ENCODE measurements around the gene AMFR. TPM values are rescaled to one million over a fixed set of nuclear protein-coding genes. Genes with fewer than 3 reads are reported as not detected.
A peak's percentile ranks its signal among the peaks of the same experiment; 100 is the strongest.
"Not testable (repeated sequence)": the region's sequence is repeated elsewhere in the genome, so short reads cannot be mapped to it uniquely, and the experiment has no call there.

Gene AMFR
- total RNA-seq, 2 experiments from 2014 or later: 26.7 to 33.0 TPM

DNA sequence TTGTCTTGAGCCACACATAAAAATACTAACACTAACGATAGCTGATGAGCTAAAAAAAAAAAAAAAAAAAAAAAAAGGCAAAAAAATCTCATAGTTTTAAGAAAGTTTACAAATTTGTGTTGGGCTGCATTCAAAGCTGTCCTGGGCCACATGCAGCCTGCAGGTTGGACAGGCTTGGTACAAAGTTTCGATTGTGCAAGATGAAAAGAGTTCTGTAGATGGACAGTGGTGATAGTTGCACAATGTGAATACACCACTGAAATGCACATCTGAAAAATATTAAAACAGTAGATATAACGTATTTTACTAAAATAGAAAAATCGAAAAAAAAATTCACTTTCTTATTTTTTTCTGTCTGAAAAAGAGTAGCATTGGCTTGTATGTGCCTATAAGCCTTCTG is 42.9 kb downstream of the AMFR start:
- Mint-ChIP-seq H3K27me3 (ENCODE audit: low read depth) (no peaks in the 10 kb centered on the region), H3K36me3 (ENCODE audit: low read depth) (peaks cover 78% of the 10 kb centered on the region), H3K9me3 (peaks cover 29% of the 10 kb centered on the region), H3K4me3 (no peak overlapping the region), H3K27ac (no peak overlapping the region), H3K4me1 (ENCODE audit: low read depth) (no peaks in the 10 kb centered on the region)
- no peak for DNase-seq
- intact Hi-C loops (cut with micrococcal nuclease): no loop called here
- CTCF ChIA-PET: interaction anchor here (0.7 to 1.2 kb wide), 2 partner anchors 11 to 17 kb away, joined by 3 read pairs; no protein-coding TSS in a partner anchor

DNA sequence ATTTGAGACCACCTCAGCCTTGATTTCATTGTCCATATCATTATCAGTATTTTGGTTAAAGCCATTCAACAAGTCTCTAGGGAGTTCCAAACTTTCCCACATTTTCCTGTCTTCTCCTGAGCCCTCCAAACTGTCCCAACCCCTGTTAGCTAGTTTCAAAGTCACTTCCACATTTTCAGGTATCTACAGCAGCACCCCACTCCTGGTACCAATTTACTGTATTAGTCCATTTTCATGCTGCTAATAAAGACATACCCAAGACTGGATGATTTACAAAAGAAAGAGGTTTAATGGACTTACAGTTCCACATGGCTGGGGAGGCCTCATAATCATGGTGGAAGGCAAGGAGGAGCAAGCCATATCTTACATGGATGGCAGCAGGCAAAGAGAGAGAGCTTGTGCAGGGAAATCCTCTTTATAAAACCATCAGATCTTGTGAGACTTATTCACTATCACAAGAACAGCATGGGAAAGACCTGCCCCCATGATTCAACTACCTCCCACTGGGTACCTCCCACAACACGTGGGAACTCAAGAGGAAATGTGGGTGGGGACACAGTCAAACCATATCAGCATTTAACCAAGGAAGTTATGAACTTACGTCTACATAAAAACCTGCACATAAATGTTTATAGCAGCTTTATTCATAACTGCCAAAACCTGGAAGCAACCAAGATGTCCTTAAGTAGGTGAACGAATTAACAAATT is 44.4 kb downstream of the AMFR start:
- peaks cover 70% of the 10 kb centered on the region for H3K36me3 Mint-ChIP-seq (ENCODE audit: low read depth)
- CTCF ChIA-PET, DNase-seq: not testable (repeated sequence)

GRCh38 chr16:56379044-56379443 is 46.3 kb downstream of the AMFR start:
- CTCF ChIA-PET: interaction anchor here (0.9 kb wide), 1 partner anchor 225 kb away, joined by 5 read pairs; no protein-coding TSS in a partner anchor
- peaks cover 60% of the 10 kb centered on the region for H3K36me3 Mint-ChIP-seq (ENCODE audit: low read depth)
- H3K27me3 Mint-ChIP-seq (ENCODE audit: low read depth); intact Hi-C loops (cut with micrococcal nuclease); H3K4me3 Mint-ChIP-seq; H3K4me1 Mint-ChIP-seq (ENCODE audit: low read depth); DNase-seq; H3K27ac Mint-ChIP-seq: not testable (repeated sequence)
- peaks cover 29% of the 10 kb centered on the region for H3K9me3 Mint-ChIP-seq

More for the DNA sequence above, 44.4 kb downstream of the AMFR start:
- H3K27ac Mint-ChIP-seq; intact Hi-C loops (cut with micrococcal nuclease); H3K4me3 Mint-ChIP-seq; H3K4me1 Mint-ChIP-seq (ENCODE audit: low read depth); H3K27me3 Mint-ChIP-seq (ENCODE audit: low read depth): not testable (repeated sequence)
- peaks cover 29% of the 10 kb centered on the region for H3K9me3 Mint-ChIP-seq

DNA sequence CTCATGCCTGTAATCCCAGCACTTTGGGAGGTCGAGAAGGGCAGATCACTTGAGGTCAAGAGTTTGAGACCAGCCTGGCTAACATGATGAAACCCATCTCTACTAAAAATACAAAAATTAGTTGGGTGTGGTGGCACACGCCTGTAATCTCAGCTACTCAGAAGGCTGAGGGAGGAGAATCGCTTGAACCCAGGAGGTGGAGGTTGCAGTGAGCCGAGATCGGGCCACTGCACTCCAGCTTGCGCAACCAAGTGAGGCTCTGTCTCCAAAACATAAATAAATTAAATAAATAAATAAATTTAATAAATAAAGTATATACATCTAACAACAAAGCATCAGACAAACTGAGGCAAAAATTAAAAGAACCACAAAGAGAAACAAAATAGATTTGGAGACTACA is 49.6 kb downstream of the AMFR start:
- CTCF ChIA-PET; DNase-seq; H3K4me3 Mint-ChIP-seq; intact Hi-C loops (cut with micrococcal nuclease); H3K27ac Mint-ChIP-seq; H3K27me3 Mint-ChIP-seq (ENCODE audit: low read depth): not testable (repeated sequence)
- Mint-ChIP-seq H3K4me1 (ENCODE audit: low read depth) (peaks cover 18% of the 10 kb centered on the region), H3K9me3 (peaks cover 11% of the 10 kb centered on the region), H3K36me3 (ENCODE audit: low read depth) (peaks cover 29% of the 10 kb centered on the region)

- intact Hi-C loops (cut with micrococcal nuclease): no loop called here
- H3K4me1 Mint-ChIP-seq (ENCODE audit: low read depth): peaks cover 18% of the 10 kb centered on the region
- no peaks in the 10 kb centered on the region for H3K9me3 Mint-ChIP-seq
- H3K27ac Mint-ChIP-seq: no peak overlapping the region
- no peaks in the 10 kb centered on the region for H3K27me3 Mint-ChIP-seq (ENCODE audit: low read depth)
- H3K36me3 Mint-ChIP-seq (ENCODE audit: low read depth): peaks cover 3% of the 10 kb centered on the region
- H3K4me3 Mint-ChIP-seq: no peak overlapping the region
- no peak for DNase-seq
- CTCF ChIA-PET: no interaction called here
Measured at GRCh38 chr16:56373003-56373402, 52.3 kb downstream of the AMFR start.

DNA sequence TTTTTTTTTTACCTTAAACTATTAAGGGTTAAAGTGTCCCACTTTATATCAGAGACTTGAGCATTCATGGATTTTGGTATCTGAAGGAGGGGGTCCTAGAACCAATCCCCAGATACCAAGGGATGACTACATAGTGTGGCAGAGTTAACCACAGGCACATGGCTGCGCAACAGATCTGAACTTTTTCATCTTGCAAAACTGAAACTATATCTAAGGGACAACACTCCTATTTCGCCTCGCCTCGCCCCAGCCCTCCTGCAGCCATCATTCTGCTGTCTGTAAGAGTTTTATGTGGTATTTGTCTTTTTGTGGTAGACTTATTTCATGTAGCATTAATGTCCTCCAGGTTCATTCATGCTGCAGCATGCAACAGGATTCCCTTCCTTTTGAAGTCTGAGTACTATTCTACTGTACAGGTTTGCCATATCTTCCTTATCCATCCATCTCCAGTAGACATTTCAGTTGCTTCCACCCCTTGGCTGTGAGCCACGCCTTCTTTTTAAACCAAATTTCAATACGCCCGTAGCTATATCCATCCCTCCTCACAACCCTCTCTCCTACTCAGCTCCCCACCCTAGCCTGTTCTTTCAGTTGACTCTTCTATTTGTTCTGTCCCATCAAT is 53.2 kb downstream of the AMFR start:
- DNase-seq: peak; percentile 27
- CTCF ChIA-PET: interaction anchor here (1.0 to 1.5 kb wide), 2 partner anchors 11 to 16 kb away, joined by 3 to 5 read pairs; no protein-coding TSS in a partner anchor
- Mint-ChIP-seq H3K4me3 (no peak overlapping the region), H3K27ac (no peak overlapping the region), H3K27me3 (ENCODE audit: low read depth) (no peaks in the 10 kb centered on the region), H3K9me3 (no peaks in the 10 kb centered on the region), H3K36me3 (ENCODE audit: low read depth) (peaks cover 3% of the 10 kb centered on the region), H3K4me1 (ENCODE audit: low read depth) (peaks cover 18% of the 10 kb centered on the region)
- intact Hi-C loops (cut with micrococcal nuclease): no loop called here

DNA sequence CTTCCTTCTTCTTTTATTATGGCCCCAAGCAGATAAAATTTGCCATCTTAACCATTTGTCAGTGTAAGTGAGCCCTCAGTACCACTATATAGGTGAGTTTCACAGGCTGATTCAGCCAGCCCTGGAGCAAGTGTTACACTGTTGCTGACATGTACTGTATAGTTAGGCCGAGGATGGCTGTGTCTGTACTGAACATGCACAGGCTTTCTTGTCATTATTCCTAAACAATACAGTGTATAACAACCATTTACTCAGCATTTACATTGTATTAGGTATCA is 53.7 kb downstream of the AMFR start:
- Mint-ChIP-seq H3K4me3 (no peak overlapping the region), H3K27ac (no peak overlapping the region), H3K9me3 (no peaks in the 10 kb centered on the region), H3K36me3 (ENCODE audit: low read depth) (peaks cover 3% of the 10 kb centered on the region), H3K4me1 (ENCODE audit: low read depth) (peaks cover 16% of the 10 kb centered on the region), H3K27me3 (ENCODE audit: low read depth) (no peaks in the 10 kb centered on the region)
- intact Hi-C loops (cut with micrococcal nuclease): no loop called here
- CTCF ChIA-PET: interaction anchor here (1.0 to 1.5 kb wide), 2 partner anchors 12 to 15 kb away, joined by 3 to 5 read pairs; no protein-coding TSS in a partner anchor
- DNase-seq: no peak

GRCh38 chr16:56370875-56371659 is 54.3 kb downstream of the AMFR start:
- H3K4me1 Mint-ChIP-seq (ENCODE audit: low read depth): peaks cover 16% of the 10 kb centered on the region
- H3K4me3 Mint-ChIP-seq: no peak overlapping the region
- no peak for DNase-seq
- peaks cover 6% of the 10 kb centered on the region for H3K36me3 Mint-ChIP-seq (ENCODE audit: low read depth)
- H3K27ac Mint-ChIP-seq: no peak overlapping the region
- CTCF ChIA-PET: interaction anchor here (1.0 to 1.5 kb wide), 3 partner anchors 12 to 331 kb away, joined by 3 to 5 read pairs (median 5); no protein-coding TSS in a partner anchor
- no peaks in the 10 kb centered on the region for H3K9me3 Mint-ChIP-seq
- intact Hi-C loops (cut with micrococcal nuclease): no loop called here
- no peaks in the 10 kb centered on the region for H3K27me3 Mint-ChIP-seq (ENCODE audit: low read depth)

GRCh38 chr16:56370185-56370874 is 55.0 kb downstream of the AMFR start:
- no peak overlapping the region for H3K4me3 Mint-ChIP-seq
- DNase-seq: no peak
- no peak overlapping the region for H3K27ac Mint-ChIP-seq
- H3K27me3 Mint-ChIP-seq (ENCODE audit: low read depth): no peaks in the 10 kb centered on the region
- no peaks in the 10 kb centered on the region for H3K9me3 Mint-ChIP-seq
- H3K4me1 Mint-ChIP-seq (ENCODE audit: low read depth): peaks cover 16% of the 10 kb centered on the region
- intact Hi-C loops (cut with micrococcal nuclease): no loop called here
- CTCF ChIA-PET: interaction anchor here (1.0 to 1.5 kb wide), 3 partner anchors 14 to 332 kb away, joined by 5 read pairs; no protein-coding TSS in a partner anchor
- peaks cover 5% of the 10 kb centered on the region for H3K36me3 Mint-ChIP-seq (ENCODE audit: low read depth)

DNA sequence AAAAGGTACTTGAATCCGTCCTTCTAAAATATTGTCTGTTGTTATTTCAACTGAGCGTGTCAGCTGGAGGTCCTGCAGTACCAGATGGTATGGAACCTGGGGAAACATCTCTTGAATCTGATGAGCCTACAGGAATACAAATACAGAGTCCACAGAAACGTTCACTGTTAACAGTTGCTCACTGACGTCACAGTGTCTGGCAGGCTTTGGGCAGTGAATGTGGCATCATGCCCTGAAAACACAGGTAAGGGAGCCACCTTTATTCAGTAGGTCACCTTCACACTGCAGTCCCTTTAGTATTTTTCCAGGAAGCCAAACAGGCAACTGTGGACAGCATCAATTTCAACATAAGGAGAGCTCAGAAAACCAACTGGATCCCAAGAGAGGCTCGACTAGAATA is 56.1 kb downstream of the AMFR start:
- no peaks in the 10 kb centered on the region for H3K9me3 Mint-ChIP-seq
- no peak for DNase-seq
- no peak overlapping the region for H3K27ac Mint-ChIP-seq
- peaks cover 16% of the 10 kb centered on the region for H3K4me1 Mint-ChIP-seq (ENCODE audit: low read depth)
- intact Hi-C loops (cut with micrococcal nuclease): no loop called here
- no peak overlapping the region for H3K4me3 Mint-ChIP-seq
- no peaks in the 10 kb centered on the region for H3K27me3 Mint-ChIP-seq (ENCODE audit: low read depth)
- H3K36me3 Mint-ChIP-seq (ENCODE audit: low read depth): peaks cover 3% of the 10 kb centered on the region
- CTCF ChIA-PET: interaction anchor here (1.0 kb wide), 1 partner anchor 13 kb away, joined by 5 read pairs; no protein-coding TSS in a partner anchor

DNA sequence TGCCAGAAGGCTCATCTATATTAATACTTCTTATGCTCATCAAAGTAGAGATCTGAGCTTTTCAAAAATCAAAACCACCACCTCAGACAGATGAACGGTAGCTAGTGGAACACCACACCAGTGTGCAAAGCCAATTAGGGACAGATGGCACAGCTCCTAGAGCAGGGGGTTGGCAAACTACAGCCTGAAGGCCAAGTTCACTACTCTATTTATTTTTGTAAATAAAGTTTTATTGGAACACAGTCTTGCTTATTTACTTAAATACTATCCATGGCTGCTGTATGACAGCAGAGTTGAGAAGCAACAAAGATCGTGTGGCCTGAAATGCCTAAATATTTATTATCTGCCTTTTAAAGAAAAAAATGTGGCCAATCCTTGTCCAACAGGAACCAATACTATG is 56.8 kb downstream of the AMFR start:
- CTCF ChIA-PET: no interaction called here

GRCh38 chr16:56367764-56368163 is 57.6 kb downstream of the AMFR start:
- peaks cover 5% of the 10 kb centered on the region for H3K36me3 Mint-ChIP-seq (ENCODE audit: low read depth)
- CTCF ChIA-PET: no interaction called here
- intact Hi-C loops (cut with micrococcal nuclease): no loop called here
- no peak for DNase-seq
- H3K4me3 Mint-ChIP-seq: no peak overlapping the region
- H3K4me1 Mint-ChIP-seq (ENCODE audit: low read depth): peaks cover 10% of the 10 kb centered on the region
- no peaks in the 10 kb centered on the region for H3K9me3 Mint-ChIP-seq
- H3K27me3 Mint-ChIP-seq (ENCODE audit: low read depth): no peaks in the 10 kb centered on the region
- H3K27ac Mint-ChIP-seq: no peak overlapping the region

More for the DNA sequence above, 56.8 kb downstream of the AMFR start:
- peaks cover 3% of the 10 kb centered on the region for H3K36me3 Mint-ChIP-seq (ENCODE audit: low read depth)
- no peak overlapping the region for H3K27ac Mint-ChIP-seq
- peaks cover 16% of the 10 kb centered on the region for H3K4me1 Mint-ChIP-seq (ENCODE audit: low read depth)
- H3K4me3 Mint-ChIP-seq: no peak overlapping the region
- no peaks in the 10 kb centered on the region for H3K27me3 Mint-ChIP-seq (ENCODE audit: low read depth)
- H3K9me3 Mint-ChIP-seq: no peaks in the 10 kb centered on the region
- no peak for DNase-seq
- intact Hi-C loops (cut with micrococcal nuclease): no loop called here
